ENCODE measurements around the gene XPO6. TPM values are rescaled to one million over a fixed set of nuclear protein-coding genes. Genes with fewer than 3 reads are reported as not detected.
A peak's percentile ranks its signal among the peaks of the same experiment; 100 is the strongest.

Gene XPO6
- total RNA-seq, 2 experiments from 2014 or later, result 130 to 167 TPM

- peaks cover 35% of the 10 kb centered on the region for H3K4me1 ChIP-seq (ENCODE audit: insufficient read depth, low read length, poor library complexity, severe bottlenecking)
- BruUV-seq (replicated peaks), result no TSS peak
- CTCF ChIA-PET (ENCODE audit: unreplicated experiment), result no interaction called here
- peak overlapping the region; percentile 35; the same call in 1 of the 2 replicates for H3K4me2 ChIP-seq (ENCODE audit: low read length)
- no peak overlapping the region for H3K4me3 ChIP-seq (ENCODE audit: low read depth, low read length, poor library complexity, severe bottlenecking)
- H3K27ac ChIP-seq (ENCODE audit: low read depth, low read length, poor library complexity, severe bottlenecking), result peak overlapping the region; percentile 22
- no peaks in the 10 kb centered on the region for H3K9me2 ChIP-seq (ENCODE audit: insufficient read depth, low read length)
- no peak for TF ChIP-seq EZH2phosphoT487 (IDR thresholded peaks at IDR 0.05; ENCODE audit: borderline replicate concordance, low read depth, low read length)
- TF ChIP-seq, protein P1, sequence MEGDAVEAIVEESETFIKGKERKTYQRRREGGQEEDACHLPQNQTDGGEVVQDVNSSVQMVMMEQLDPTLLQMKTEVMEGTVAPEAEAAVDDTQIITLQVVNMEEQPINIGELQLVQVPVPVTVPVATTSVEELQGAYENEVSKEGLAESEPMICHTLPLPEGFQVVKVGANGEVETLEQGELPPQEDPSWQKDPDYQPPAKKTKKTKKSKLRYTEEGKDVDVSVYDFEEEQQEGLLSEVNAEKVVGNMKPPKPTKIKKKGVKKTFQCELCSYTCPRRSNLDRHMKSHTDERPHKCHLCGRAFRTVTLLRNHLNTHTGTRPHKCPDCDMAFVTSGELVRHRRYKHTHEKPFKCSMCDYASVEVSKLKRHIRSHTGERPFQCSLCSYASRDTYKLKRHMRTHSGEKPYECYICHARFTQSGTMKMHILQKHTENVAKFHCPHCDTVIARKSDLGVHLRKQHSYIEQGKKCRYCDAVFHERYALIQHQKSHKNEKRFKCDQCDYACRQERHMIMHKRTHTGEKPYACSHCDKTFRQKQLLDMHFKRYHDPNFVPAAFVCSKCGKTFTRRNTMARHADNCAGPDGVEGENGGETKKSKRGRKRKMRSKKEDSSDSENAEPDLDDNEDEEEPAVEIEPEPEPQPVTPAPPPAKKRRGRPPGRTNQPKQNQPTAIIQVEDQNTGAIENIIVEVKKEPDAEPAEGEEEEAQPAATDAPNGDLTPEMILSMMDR (conservative IDR thresholded peaks at IDR 0.05; ENCODE audit: low read length), result 0 out of 2 replicates have a peak, but pooled peaks have one; percentile 1
- peaks cover 85% of the 10 kb centered on the region for H3K36me3 ChIP-seq (ENCODE audit: insufficient read depth, low read length)
- POLR2A ChIA-PET, result interaction anchor here (2.4 kb wide), 1 partner anchor 16 kb away, joined by 8 read pairs; no protein-coding TSS in a partner anchor
- no peaks in the 10 kb centered on the region for H3K9me3 ChIP-seq (ENCODE audit: low read length)
- H2AFZ ChIP-seq (ENCODE audit: low read length), result no peak overlapping the region
- intact Hi-C loops (cut with micrococcal nuclease; ENCODE audit: unreplicated experiment), result no loop called here
- H4K20me1 ChIP-seq (ENCODE audit: insufficient read depth, low read length), result peaks cover 17% of the 10 kb centered on the region
- H3K79me2 ChIP-seq (ENCODE audit: insufficient read depth, low read depth, low read length), result peaks cover 98% of the 10 kb centered on the region
- no peak for DNase-seq (ENCODE audit: low spot score)
Measured at GRCh38 chr16:28193530-28194423, 18.0 kb downstream of the XPO6 start.

GRCh38 chr16:28192806-28193529, 18.8 kb downstream of the XPO6 start:
- peaks cover 98% of the 10 kb centered on the region for H3K79me2 ChIP-seq (ENCODE audit: insufficient read depth, low read depth, low read length)
- H2AFZ ChIP-seq (ENCODE audit: low read length), result no peak overlapping the region
- no peaks in the 10 kb centered on the region for H3K9me3 ChIP-seq (ENCODE audit: low read length)
- H3K4me2 ChIP-seq (ENCODE audit: low read length), result peak overlapping the region; percentile 35; the same call in 1 of the 2 replicates
- no TSS peak for BruUV-seq (replicated peaks)
- peak overlapping the region; percentile 18 for H3K27ac ChIP-seq (ENCODE audit: low read depth, low read length, poor library complexity, severe bottlenecking)
- H3K36me3 ChIP-seq (ENCODE audit: insufficient read depth, low read length), result peaks cover 88% of the 10 kb centered on the region
- intact Hi-C loops (cut with micrococcal nuclease; ENCODE audit: unreplicated experiment), result no loop called here
- POLR2A ChIA-PET, result interaction anchor here (2.4 kb wide), 1 partner anchor 17 kb away, joined by 8 read pairs; no protein-coding TSS in a partner anchor
- peaks cover 43% of the 10 kb centered on the region for H3K4me1 ChIP-seq (ENCODE audit: insufficient read depth, low read length, poor library complexity, severe bottlenecking)
- no peak overlapping the region for H3K4me3 ChIP-seq (ENCODE audit: low read depth, low read length, poor library complexity, severe bottlenecking)
- CTCF ChIA-PET (ENCODE audit: unreplicated experiment), result no interaction called here
- H3K9me2 ChIP-seq (ENCODE audit: insufficient read depth, low read length), result no peaks in the 10 kb centered on the region
- peaks cover 22% of the 10 kb centered on the region for H4K20me1 ChIP-seq (ENCODE audit: insufficient read depth, low read length)
- DNase-seq (ENCODE audit: low spot score), result peak; percentile 46
- TF ChIP-seq EZH2phosphoT487 (IDR thresholded peaks at IDR 0.05; ENCODE audit: borderline replicate concordance, low read depth, low read length), result no peak
- TF ChIP-seq, protein P1 (conservative IDR thresholded peaks at IDR 0.05; ENCODE audit: low read length), result peak; percentile 71
